GM20431 (cell line): ENCODE measurements around the gene POFUT2.
"Not testable (repeated sequence)": the region's sequence is repeated elsewhere in the genome, so short reads cannot be mapped to it uniquely, and the experiment has no call there.

Experiments
- in situ Hi-C: fragments of 300-500 bp; cut with MseI, MboI; formaldehyde crosslinking; loops from one replicate; pipeline ENCODE4 v1.15.0; 2020; ENCODE audit warnings: low sequenced_read_pairs; ENCODE audit not compliant: unreplicated experiment

POFUT2 gene

GRCh38 chr21:45313015-45313414 is 25.3 kb upstream of the POFUT2 start:
- in situ Hi-C loops, result no loop called here

- in situ Hi-C loops, result no loop called here
Observed at GRCh38 chr21:45312296-45312695, 24.6 kb upstream of the POFUT2 start.

GRCh38 chr21:45310459-45310858 is 22.8 kb upstream of the POFUT2 start:
- in situ Hi-C loops, result no loop called here

GRCh38 chr21:45309987-45310381 is 22.3 kb upstream of the POFUT2 start:
- in situ Hi-C loops, result no loop called here

- in situ Hi-C loops, result no loop called here
Observed at GRCh38 chr21:45309069-45309986, 21.6 kb upstream of the POFUT2 start.

- in situ Hi-C loops, result no loop called here
Observed at GRCh38 chr21:45308194-45309068, 20.7 kb upstream of the POFUT2 start.

- in situ Hi-C loops, result not testable (repeated sequence)
Observed at GRCh38 chr21:45307597-45308158, 20.0 kb upstream of the POFUT2 start.

- in situ Hi-C loops, result no loop called here
Observed at GRCh38 chr21:45306832-45307571, 19.3 kb upstream of the POFUT2 start.

- in situ Hi-C loops, result no loop called here
Observed at GRCh38 chr21:45306453-45306831, 18.7 kb upstream of the POFUT2 start.

GRCh38 chr21:45305836-45306235 is 18.1 kb upstream of the POFUT2 start:
- in situ Hi-C loops, result no loop called here

GRCh38 chr21:45304945-45305344 is 17.2 kb upstream of the POFUT2 start:
- in situ Hi-C loops, result no loop called here

GRCh38 chr21:45304476-45304830 is 16.8 kb upstream of the POFUT2 start:
- in situ Hi-C loops, result no loop called here

- in situ Hi-C loops, result no loop called here
Observed at GRCh38 chr21:45303751-45304475, 16.2 kb upstream of the POFUT2 start.

GRCh38 chr21:45303091-45303615 is 15.5 kb upstream of the POFUT2 start:
- in situ Hi-C loops, result no loop called here

- in situ Hi-C loops, result no loop called here
Observed at GRCh38 chr21:45302082-45303061, 14.7 kb upstream of the POFUT2 start.

GRCh38 chr21:45301521-45302081 is 13.9 kb upstream of the POFUT2 start:
- in situ Hi-C loops, result no loop called here

- in situ Hi-C loops, result no loop called here
Observed at GRCh38 chr21:45300786-45301520, 13.3 kb upstream of the POFUT2 start.
